Activated T-cell treated with anti-CD3 and anti-CD28 coated beads, Interleukin-2, amount 50 U/mL, for 24 hours (primary cell): ENCODE results near the gene ATP9B.

Experiments
- DNase-seq: peaks from one replicate; pipeline ENCODE4 v3.0.0-alpha.2; 2020
- H3K27ac Mint-ChIP-seq: 2 replicates; pipeline ENCODE4 v1.8.0; 2020; ENCODE audit warnings: mild to moderate bottlenecking, mixed read lengths
- H3K27me3 Mint-ChIP-seq: 2 replicates; pipeline ENCODE4 v1.8.0; 2020; ENCODE audit warnings: mixed read lengths
- H3K36me3 Mint-ChIP-seq: 2 replicates; pipeline ENCODE4 v1.8.0; 2020; ENCODE audit warnings: low read depth, mixed read lengths
- H3K4me1 Mint-ChIP-seq: 2 replicates; pipeline ENCODE4 v1.8.0; 2020; ENCODE audit warnings: low read depth, mixed read lengths
- H3K4me3 Mint-ChIP-seq: 2 replicates; pipeline ENCODE4 v1.8.0; 2020; ENCODE audit warnings: mild to moderate bottlenecking, moderate library complexity, mixed read lengths
- H3K9me3 Mint-ChIP-seq: 2 replicates; pipeline ENCODE4 v1.8.0; 2020; ENCODE audit warnings: mixed read lengths

ATP9B gene, protein sequence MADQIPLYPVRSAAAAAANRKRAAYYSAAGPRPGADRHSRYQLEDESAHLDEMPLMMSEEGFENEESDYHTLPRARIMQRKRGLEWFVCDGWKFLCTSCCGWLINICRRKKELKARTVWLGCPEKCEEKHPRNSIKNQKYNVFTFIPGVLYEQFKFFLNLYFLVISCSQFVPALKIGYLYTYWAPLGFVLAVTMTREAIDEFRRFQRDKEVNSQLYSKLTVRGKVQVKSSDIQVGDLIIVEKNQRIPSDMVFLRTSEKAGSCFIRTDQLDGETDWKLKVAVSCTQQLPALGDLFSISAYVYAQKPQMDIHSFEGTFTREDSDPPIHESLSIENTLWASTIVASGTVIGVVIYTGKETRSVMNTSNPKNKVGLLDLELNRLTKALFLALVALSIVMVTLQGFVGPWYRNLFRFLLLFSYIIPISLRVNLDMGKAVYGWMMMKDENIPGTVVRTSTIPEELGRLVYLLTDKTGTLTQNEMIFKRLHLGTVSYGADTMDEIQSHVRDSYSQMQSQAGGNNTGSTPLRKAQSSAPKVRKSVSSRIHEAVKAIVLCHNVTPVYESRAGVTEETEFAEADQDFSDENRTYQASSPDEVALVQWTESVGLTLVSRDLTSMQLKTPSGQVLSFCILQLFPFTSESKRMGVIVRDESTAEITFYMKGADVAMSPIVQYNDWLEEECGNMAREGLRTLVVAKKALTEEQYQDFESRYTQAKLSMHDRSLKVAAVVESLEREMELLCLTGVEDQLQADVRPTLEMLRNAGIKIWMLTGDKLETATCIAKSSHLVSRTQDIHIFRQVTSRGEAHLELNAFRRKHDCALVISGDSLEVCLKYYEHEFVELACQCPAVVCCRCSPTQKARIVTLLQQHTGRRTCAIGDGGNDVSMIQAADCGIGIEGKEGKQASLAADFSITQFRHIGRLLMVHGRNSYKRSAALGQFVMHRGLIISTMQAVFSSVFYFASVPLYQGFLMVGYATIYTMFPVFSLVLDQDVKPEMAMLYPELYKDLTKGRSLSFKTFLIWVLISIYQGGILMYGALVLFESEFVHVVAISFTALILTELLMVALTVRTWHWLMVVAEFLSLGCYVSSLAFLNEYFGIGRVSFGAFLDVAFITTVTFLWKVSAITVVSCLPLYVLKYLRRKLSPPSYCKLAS

DNA sequence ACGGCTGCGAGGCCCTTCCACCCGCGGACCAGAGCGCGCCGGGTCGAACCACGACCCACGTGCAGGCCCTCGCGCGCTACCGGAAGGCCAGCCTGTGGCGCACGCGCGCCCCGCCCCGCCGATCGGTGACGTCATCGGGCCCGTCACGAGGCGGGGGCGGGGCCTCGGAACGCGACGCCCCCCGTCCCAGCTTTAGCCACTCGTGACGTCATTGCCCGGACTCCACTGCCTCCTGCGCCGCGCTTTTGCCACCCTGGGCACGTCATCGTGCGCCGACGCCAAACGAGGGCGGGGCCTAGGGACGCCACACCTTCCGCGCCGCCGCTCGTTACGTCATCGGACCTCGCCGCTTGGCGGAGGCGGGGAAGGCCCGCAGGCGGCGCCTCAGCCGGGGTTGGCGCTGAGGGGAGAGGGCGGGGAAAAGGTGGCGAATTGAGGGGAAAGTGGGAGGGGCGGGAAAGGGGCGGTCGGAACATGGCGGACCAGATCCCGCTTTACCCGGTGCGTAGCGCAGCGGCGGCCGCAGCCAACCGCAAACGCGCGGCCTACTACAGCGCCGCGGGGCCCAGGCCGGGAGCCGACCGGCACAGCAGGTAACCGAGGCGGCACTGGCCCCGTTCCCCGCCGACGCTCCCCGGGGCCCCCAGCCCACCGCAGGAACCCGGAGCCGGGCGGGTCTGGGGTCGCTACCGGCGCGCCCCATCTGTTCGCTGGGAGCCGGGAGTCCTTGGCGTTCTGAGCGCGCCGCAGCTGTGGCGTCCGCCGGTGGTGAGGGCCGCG lies at the start of gene ATP9B:
ATP9B (plus strand) TSS at position 458 of the 780 bp plus-strand sequence; CDS start at position 475, 17 bp downstream.
- Mint-ChIP-seq H3K4me1 (peaks cover 37% of the 10 kb centered on the region), H3K9me3 (peaks cover 25% of the 10 kb centered on the region), H3K4me3 (peak within 1 kb of the TSS; percentile 88), H3K36me3 (peaks cover 59% of the 10 kb centered on the region), H3K27me3 (no peaks in the 10 kb centered on the region), H3K27ac (peak within 1 kb of the TSS; percentile 97)
- DNase-seq, result peak; percentile 100

DNA sequence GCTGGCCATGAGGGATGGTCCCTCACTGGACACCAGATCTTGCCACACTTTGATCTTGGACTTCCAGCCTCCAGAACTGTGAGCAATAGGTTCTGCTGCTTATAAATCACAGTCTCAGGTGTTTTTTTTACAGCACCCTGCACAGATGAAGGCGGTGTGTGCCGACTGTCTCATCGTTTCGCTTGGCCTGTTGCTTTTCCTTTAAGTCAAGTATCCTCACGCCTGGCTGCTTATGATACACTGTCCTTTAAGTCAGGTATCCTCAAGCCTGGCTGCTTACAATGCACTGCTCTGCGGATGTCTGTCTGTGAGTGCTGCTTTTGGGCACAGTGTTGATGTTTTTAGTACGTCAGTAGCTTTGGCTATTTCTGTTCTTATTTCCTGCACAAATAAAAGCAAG lies 49.3 kb upstream of the ATP9B start:
- Mint-ChIP-seq H3K4me3 (no peak overlapping the region), H3K27ac (no peak overlapping the region), H3K36me3 (no peaks in the 10 kb centered on the region), H3K9me3 (no peaks in the 10 kb centered on the region), H3K27me3 (peaks cover 40% of the 10 kb centered on the region), H3K4me1 (no peaks in the 10 kb centered on the region)
- no peak for DNase-seq

DNA sequence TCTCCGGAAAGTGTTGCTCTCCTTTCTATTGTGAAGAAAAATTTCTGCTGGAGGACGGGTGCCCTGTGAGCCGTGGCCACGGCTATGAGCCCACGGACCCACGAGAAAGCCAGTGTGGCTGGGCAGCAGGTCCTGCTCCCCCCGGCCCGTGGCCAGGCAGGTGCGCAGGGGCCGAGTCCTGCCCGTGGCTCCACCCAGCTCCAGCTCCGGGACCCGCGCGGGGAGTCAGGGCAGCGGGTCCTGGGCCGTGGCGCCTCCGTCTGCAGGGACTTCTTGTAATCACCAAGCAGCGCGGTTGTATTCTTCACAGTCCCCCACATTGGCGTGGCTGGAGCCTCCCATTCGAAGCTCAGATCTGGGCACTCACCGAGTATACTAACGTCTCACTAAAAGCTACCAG lies 46.6 kb upstream of the ATP9B start:
- no peak overlapping the region for H3K27ac Mint-ChIP-seq
- no peak overlapping the region for H3K4me3 Mint-ChIP-seq
- peaks cover 37% of the 10 kb centered on the region for H3K27me3 Mint-ChIP-seq
- no peak for DNase-seq
- H3K4me1 Mint-ChIP-seq, result no peaks in the 10 kb centered on the region
- no peaks in the 10 kb centered on the region for H3K36me3 Mint-ChIP-seq
- H3K9me3 Mint-ChIP-seq, result peaks cover under 1% of the 10 kb centered on the region

DNA sequence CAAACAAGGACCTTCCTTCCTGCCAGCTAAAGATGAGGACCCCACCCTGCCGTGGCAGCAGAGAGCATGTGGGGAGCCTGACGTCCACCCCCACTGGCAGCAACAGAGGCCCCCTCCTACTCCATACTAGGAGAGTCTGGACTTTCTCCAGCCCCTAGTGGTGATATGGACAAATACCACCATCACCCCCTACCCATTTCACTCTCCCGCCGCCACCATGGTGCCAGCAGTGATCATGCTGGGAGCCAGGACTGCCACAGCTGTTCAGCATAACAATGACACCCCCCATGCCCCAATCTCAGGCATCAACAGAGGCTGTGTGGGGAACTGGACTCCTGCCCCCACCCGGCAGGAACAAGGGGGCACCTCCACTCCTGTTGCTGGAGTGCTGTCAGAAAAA lies 42.7 kb upstream of the ATP9B start:
- no peak for DNase-seq
- Mint-ChIP-seq H3K36me3 (no peaks in the 10 kb centered on the region), H3K4me1 (no peaks in the 10 kb centered on the region), H3K4me3 (no peak overlapping the region), H3K27ac (no peak overlapping the region), H3K9me3 (peaks cover 14% of the 10 kb centered on the region), H3K27me3 (peaks cover 12% of the 10 kb centered on the region)

DNA sequence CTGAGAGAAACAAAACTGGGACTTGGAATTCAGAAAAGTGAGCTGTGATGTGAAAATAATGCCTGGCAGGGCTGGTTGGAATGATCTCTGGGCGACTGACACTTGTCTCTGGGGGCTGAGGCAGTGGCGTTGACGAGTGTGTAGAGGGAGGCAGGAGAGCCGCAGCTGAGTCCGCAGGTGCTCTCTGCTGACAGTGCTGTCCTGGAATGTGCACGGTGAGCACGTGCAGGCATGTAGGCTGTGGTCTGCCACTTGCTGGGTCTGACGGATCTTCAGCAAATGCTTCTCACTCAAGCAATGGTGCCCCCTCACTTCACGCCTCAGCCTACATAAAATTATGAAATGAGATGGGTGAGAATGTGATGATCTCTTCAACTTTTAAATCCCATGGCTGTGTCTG lies 38.5 kb upstream of the ATP9B start:
- H3K4me3 Mint-ChIP-seq, result no peak overlapping the region
- peaks cover 8% of the 10 kb centered on the region for H3K27me3 Mint-ChIP-seq
- DNase-seq, result no peak
- no peaks in the 10 kb centered on the region for H3K4me1 Mint-ChIP-seq
- no peaks in the 10 kb centered on the region for H3K36me3 Mint-ChIP-seq
- no peak overlapping the region for H3K27ac Mint-ChIP-seq
- H3K9me3 Mint-ChIP-seq, result peaks cover 14% of the 10 kb centered on the region

DNA sequence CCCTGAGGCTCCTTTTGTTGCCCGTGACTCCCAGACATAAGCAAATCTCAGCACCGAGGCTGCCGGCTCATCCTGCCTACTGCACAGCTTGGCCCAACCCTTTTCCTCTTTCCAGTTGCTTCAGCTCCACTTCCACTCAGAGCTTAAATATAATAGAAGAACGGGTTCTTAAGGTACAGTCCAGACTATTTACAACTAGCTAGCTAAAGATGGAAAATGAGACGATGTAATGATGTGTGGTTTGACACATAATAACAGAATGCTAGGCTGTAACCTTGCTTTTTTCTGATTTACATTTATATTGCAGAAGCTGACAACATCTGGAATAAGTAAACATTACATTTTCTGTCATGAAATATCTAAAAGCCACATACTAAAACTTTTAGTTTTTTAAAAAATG lies 26.9 kb upstream of the ATP9B start:
- DNase-seq, result no peak
- Mint-ChIP-seq H3K27me3 (peaks cover 12% of the 10 kb centered on the region), H3K27ac (no peak overlapping the region), H3K4me1 (no peaks in the 10 kb centered on the region), H3K9me3 (no peaks in the 10 kb centered on the region), H3K4me3 (no peak overlapping the region), H3K36me3 (no peaks in the 10 kb centered on the region)

DNA sequence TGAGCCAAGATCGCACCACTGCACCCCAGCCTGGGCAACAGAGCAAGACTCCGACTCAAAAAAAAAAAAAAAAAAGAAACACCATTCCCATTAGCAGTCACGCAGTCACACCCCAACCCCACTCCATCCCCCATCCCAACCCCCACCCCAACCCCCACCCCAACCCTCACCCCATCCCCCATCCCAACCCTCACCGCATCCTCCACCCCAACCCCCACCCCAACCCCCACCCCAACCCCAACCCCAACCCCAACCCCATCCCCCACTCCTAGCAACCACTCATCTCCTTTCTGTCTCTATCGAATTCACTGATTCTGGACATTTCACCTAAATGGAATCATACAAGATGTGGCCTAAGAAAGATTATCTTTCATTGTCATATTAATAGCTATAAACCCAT lies 25.9 kb upstream of the ATP9B start:
- H3K4me3 Mint-ChIP-seq, result no peak overlapping the region
- H3K9me3 Mint-ChIP-seq, result no peaks in the 10 kb centered on the region
- H3K4me1 Mint-ChIP-seq, result no peaks in the 10 kb centered on the region
- H3K27ac Mint-ChIP-seq, result no peak overlapping the region
- no peaks in the 10 kb centered on the region for H3K36me3 Mint-ChIP-seq
- peaks cover 12% of the 10 kb centered on the region for H3K27me3 Mint-ChIP-seq
- DNase-seq, result no peak

DNA sequence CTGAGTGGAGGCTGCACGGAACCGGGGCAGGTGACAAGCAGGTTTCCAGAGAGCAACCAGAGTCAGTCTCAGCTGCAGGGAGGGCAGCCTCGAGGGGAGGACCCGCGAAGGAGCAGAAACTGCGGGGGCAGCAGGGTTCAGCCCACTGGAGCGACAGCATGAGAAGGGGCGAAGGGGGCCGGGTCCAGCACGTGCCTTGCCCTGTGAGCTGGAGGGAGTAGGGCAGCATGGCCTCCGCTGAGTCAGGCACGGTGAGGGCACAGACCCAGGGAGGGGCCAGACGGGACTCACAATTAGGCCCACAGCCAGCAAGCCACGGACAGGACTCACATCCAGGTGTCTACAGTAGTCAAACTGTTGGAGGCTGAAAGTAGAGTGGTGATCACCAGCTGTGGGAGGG lies 22.7 kb upstream of the ATP9B start:
- Mint-ChIP-seq H3K27ac (no peak overlapping the region), H3K27me3 (peaks cover 5% of the 10 kb centered on the region), H3K4me1 (no peaks in the 10 kb centered on the region), H3K4me3 (no peak overlapping the region), H3K36me3 (no peaks in the 10 kb centered on the region), H3K9me3 (no peaks in the 10 kb centered on the region)
- no peak for DNase-seq

DNA sequence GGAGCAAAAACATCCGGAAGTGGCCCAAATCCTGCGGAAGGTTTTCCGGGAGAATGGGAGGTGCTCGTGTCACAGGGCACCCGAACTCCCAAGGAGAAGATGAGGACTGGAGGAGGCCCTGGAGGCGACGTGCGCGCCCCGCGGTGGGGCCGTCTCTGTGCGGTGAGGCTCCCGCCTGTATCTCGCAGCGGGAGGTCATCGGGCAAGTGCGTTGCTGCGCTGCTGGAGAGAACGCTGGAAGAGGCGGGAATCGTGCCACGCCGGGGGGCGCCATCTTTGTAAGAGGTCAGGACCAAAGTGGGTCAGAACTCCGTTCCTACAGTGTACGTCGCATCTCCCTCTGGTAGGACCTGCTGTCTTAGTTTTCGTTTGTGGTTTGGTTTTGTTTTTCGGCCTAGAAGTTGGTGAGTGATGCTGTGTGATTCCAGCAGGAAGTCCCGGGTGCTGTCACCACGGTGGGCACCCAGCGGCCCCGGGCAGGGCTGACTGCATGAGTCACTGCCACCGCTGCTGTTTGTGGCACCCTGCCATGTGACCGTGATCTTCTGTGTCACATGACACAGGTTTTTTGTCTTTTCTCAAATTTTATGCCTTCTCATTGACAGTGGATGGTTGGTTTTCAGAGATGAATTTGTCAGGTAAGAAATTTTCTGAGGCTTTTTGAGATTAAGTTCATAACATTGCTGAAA lies 21.5 kb upstream of the ATP9B start:
- no peaks in the 10 kb centered on the region for H3K9me3 Mint-ChIP-seq
- no peak overlapping the region for H3K27ac Mint-ChIP-seq
- H3K27me3 Mint-ChIP-seq, result peaks cover 3% of the 10 kb centered on the region
- H3K36me3 Mint-ChIP-seq, result no peaks in the 10 kb centered on the region
- H3K4me3 Mint-ChIP-seq, result no peak overlapping the region
- H3K4me1 Mint-ChIP-seq, result no peaks in the 10 kb centered on the region
- DNase-seq, result no peak

DNA sequence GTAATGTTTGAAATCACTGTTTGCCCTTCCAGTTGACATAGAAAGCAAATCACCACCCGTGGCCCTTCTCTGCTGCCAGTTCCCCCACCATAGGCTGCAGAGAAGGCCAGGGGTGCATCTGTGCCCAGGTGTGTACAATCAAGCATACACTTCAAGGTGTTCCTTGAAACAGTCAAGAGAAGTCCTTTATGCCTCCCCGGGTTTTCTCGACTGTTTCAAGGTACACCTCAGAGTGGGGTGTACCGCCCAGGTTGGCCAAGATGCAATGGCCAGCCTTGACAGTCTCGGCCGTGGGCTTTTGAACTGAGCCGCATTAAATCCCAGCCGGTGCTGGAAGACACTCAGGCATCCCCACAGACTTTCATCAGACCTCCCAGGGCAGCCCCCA lies 21.0 kb upstream of the ATP9B start:
- H3K27ac Mint-ChIP-seq, result no peak overlapping the region
- H3K36me3 Mint-ChIP-seq, result no peaks in the 10 kb centered on the region
- no peaks in the 10 kb centered on the region for H3K27me3 Mint-ChIP-seq
- no peak for DNase-seq
- H3K9me3 Mint-ChIP-seq, result no peaks in the 10 kb centered on the region
- H3K4me3 Mint-ChIP-seq, result no peak overlapping the region
- H3K4me1 Mint-ChIP-seq, result no peaks in the 10 kb centered on the region

DNA sequence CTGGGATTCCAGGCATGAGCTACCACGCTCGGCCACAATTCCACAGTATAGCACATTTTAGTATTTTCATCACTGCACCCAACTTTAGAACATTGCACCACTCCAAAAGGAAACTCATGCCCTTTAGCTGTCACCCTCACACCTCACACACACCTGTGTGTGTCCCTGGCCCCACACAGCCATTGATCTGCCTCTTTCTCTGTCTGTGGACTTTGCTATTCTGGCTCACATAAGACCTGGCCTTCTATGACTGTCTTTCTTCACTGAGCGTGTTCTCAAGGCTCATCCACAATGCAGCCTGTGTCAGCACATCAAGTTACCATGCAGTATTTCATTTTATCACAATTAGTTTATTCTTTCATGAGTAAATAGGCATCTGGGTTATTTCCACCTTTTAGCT lies 19.7 kb upstream of the ATP9B start:
- peaks cover 2% of the 10 kb centered on the region for H3K27me3 Mint-ChIP-seq
- H3K27ac Mint-ChIP-seq, result no peak overlapping the region

DNA sequence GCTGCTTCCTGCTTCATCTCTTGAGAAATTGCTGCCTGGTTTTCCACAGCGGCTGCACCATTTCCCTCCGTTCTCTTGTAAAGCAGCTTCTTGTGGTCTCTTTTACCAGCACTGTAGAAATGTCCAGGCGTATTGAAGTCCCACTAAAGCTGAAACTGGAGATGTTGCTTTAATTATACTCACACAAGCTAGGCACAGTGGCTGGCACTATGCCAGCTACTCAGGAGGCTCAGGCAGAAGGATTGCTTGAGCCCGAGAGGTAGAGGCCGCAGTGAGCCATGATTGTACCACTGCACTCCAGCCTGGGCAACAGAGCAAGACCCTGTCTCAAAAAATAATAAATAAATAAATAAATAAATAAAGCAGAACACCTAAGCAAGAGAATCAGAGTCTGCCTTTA lies 19.2 kb upstream of the ATP9B start:
- Mint-ChIP-seq H3K9me3 (no peaks in the 10 kb centered on the region), H3K4me3 (no peak overlapping the region), H3K27me3 (peaks cover 2% of the 10 kb centered on the region), H3K4me1 (no peaks in the 10 kb centered on the region), H3K27ac (no peak overlapping the region), H3K36me3 (no peaks in the 10 kb centered on the region)
- DNase-seq, result no peak

More for the DNA sequence above, 19.7 kb upstream of the ATP9B start:
- Mint-ChIP-seq H3K4me3 (no peak overlapping the region), H3K9me3 (no peaks in the 10 kb centered on the region), H3K36me3 (no peaks in the 10 kb centered on the region), H3K4me1 (no peaks in the 10 kb centered on the region)
- no peak for DNase-seq

DNA sequence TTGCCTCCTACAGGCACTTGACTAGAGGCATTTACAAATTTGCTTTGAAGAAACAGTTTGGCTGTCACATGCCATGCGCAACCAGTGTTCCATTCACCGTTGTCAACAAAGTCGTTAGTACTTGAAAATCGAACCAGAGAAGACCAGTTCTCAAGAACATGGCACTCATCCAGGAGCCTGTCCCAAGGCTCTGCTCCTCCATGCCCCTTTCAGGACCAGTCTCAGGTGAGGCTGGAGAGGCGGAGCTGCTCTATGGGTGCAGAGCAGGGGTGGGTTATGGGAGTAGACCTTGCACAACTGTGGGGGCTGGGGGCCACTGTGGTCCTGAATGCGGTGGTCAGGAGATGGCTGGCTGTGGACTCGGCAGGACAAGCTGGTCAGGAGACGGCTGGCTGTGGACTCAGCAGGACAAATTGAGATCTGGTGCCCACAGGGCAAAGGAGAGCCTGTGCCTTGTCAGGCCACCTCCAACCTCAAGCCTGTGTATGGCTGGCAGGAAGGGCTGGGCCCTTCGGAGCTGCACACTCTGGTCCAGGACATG lies 12.3 kb upstream of the ATP9B start:
- Mint-ChIP-seq H3K4me3 (no peak overlapping the region), H3K4me1 (no peaks in the 10 kb centered on the region), H3K27ac (no peak overlapping the region), H3K36me3 (no peaks in the 10 kb centered on the region), H3K9me3 (no peaks in the 10 kb centered on the region), H3K27me3 (peaks cover 16% of the 10 kb centered on the region)
- DNase-seq, result no peak
